Osteoblast (primary cell): ENCODE results near the gene HAVCR2. TPM values are rescaled to one million over a fixed set of nuclear protein-coding genes. Genes with fewer than 3 reads are reported as not detected.
A peak's percentile ranks its signal among the peaks of the same experiment; 100 is the strongest.

ENCODE experiments used
- DNase-seq: peaks from one replicate; pipeline ENCODE4 v3.0.0; 2011; ENCODE audit warnings: low spot score, mixed read lengths; ENCODE audit not compliant: insufficient read length; ENCODE audit errors: missing footprints
- H2AFZ ChIP-seq: 2 replicates; pipeline ENCODE4 v1.6.0; 2011; ENCODE audit warnings: mild to moderate bottlenecking, low read length
- H3K27ac ChIP-seq: 2 replicates; pipeline ENCODE4 v1.5.1; 2011; ENCODE audit warnings: mild to moderate bottlenecking, low read depth, low read length, moderate library complexity
- H3K27me3 ChIP-seq: 2 replicates; pipeline ENCODE4 v1.6.0; 2012; ENCODE audit warnings: mild to moderate bottlenecking, control low read depth, inconsistent platforms, low read length, moderate library complexity; ENCODE audit not compliant: insufficient read depth
- H3K36me3 ChIP-seq: 2 replicates; pipeline ENCODE4 v1.5.1; 2011; ENCODE audit warnings: mild to moderate bottlenecking, low read length, control low read depth, moderate library complexity; ENCODE audit not compliant: insufficient read depth
- H3K4me1 ChIP-seq: 2 replicates; pipeline ENCODE4 v1.5.1; 2011; ENCODE audit warnings: mild to moderate bottlenecking, low read length, control low read depth, moderate library complexity; ENCODE audit not compliant: insufficient read depth
- H3K4me2 ChIP-seq: 2 replicates; pipeline ENCODE4 v1.6.0; 2011; ENCODE audit warnings: mild to moderate bottlenecking, low read length; ENCODE audit not compliant: insufficient read depth
- H3K4me3 ChIP-seq: fragments of 200-600 bp; sonication (generic); 3 replicates; pipeline ENCODE4 v1.5.1; 2012; ENCODE audit warnings: mild to moderate bottlenecking, low read length, inconsistent platforms; ENCODE audit not compliant: insufficient read depth
- H3K79me2 ChIP-seq: 2 replicates; pipeline ENCODE4 v1.6.0; 2012; ENCODE audit warnings: mild to moderate bottlenecking, low read length, control low read depth, inconsistent platforms; ENCODE audit not compliant: insufficient read depth
- H3K9me3 ChIP-seq: 2 replicates; pipeline ENCODE4 v1.5.1; 2011; ENCODE audit warnings: low read depth, low read length, control low read depth
- H4K20me1 ChIP-seq: 2 replicates; pipeline ENCODE4 v1.6.0; 2012; ENCODE audit warnings: mild to moderate bottlenecking, low read length, control low read depth; ENCODE audit not compliant: insufficient read depth
- total RNA-seq: library from RNA; depleted of rRNA; stranded (reverse); fragments of >200 nt; gene quantifications from 2 replicates; pipeline ENCODE4 v1.2.3, GENCODE V29; 2012
- TF ChIP-seq, protein P1 (sequence below): IDR thresholded peaks from 2 replicates; pipeline ENCODE4 v1.5.1; 2011; ENCODE audit warnings: mild to moderate bottlenecking, low read depth, low read length, moderate library complexity; ENCODE audit errors: extremely low read depth

Gene HAVCR2
- 0.59 and 0.72 TPM in 2 replicates for total RNA-seq

DNA sequence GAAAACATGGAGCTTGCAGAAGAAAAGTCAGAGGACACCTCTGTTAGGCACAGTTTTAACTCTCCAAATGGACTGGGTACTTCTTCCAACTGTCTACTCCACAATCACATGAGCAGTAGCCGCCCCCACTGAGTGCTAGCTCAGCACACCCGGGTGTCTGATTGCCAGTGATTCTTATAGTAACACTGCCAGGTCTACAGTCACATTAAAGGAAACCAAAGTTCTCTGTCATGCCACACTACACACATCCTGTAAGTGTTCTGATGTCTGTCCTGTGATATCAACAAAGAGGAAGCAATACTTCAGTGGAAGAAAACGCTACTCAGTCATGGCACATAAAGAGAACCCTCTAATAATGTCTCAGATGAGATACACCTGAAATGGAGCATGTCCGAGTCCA is at the start of gene HAVCR2:
Gene HAVCR2 (minus strand): TSS at position 69 of the 400 bp plus-strand sequence. CDS start 61 bp downstream, at position 8.
- H3K9me3 ChIP-seq = no peaks in the 10 kb centered on the region
- TF ChIP-seq, protein P1, sequence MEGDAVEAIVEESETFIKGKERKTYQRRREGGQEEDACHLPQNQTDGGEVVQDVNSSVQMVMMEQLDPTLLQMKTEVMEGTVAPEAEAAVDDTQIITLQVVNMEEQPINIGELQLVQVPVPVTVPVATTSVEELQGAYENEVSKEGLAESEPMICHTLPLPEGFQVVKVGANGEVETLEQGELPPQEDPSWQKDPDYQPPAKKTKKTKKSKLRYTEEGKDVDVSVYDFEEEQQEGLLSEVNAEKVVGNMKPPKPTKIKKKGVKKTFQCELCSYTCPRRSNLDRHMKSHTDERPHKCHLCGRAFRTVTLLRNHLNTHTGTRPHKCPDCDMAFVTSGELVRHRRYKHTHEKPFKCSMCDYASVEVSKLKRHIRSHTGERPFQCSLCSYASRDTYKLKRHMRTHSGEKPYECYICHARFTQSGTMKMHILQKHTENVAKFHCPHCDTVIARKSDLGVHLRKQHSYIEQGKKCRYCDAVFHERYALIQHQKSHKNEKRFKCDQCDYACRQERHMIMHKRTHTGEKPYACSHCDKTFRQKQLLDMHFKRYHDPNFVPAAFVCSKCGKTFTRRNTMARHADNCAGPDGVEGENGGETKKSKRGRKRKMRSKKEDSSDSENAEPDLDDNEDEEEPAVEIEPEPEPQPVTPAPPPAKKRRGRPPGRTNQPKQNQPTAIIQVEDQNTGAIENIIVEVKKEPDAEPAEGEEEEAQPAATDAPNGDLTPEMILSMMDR = no peak
- H2AFZ ChIP-seq = peak within 1 kb of the TSS; percentile 22
- DNase-seq = no peak
- H3K36me3 ChIP-seq = no peaks in the 10 kb centered on the region
- H3K27me3 ChIP-seq = no peaks in the 10 kb centered on the region
- H3K27ac ChIP-seq = no peak within 1 kb of the TSS
- H3K4me3 ChIP-seq = no peak within 1 kb of the TSS
- no peak within 1 kb of the TSS for H3K4me2 ChIP-seq
- H3K79me2 ChIP-seq = no peaks in the 10 kb centered on the region
- no peaks in the 10 kb centered on the region for H4K20me1 ChIP-seq
- H3K4me1 ChIP-seq = no peaks in the 10 kb centered on the region

DNA sequence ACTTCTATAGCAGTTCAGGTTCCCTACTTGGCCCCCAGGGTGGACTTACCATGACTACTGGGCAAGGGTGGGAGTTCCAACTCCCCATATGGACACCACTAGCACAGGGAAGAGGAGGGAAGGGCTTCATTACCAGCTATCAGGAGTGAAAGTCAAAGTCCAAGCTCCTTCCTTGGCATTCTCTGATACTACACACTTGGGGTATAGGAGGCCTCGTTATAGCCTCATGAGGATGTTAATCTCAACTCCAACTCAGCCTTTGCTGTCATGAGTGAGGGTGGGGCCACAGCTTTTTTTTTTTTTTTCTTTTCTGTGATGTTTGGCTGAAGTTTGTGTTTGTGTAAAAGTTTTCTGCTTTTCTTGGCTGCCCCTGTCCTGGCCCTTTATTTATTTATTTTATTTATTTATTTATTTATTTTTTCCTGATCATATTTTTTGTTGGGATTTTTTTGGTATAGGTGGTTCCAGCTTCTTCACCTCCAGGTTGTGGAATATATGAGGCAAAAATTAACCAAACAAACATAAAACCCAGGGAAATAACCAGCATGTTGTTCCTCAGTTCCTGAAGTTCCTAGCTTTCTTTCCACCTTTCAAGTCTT is 48.5 kb upstream of the HAVCR2 start:
- no peak overlapping the region for H3K27ac ChIP-seq
- H4K20me1 ChIP-seq = no peaks in the 10 kb centered on the region
- H3K4me2 ChIP-seq = no peak overlapping the region
- H3K9me3 ChIP-seq = no peaks in the 10 kb centered on the region
- H2AFZ ChIP-seq = no peak overlapping the region
- DNase-seq = no peak
- H3K4me3 ChIP-seq = no peak overlapping the region
- peaks cover 21% of the 10 kb centered on the region for H3K27me3 ChIP-seq
- H3K79me2 ChIP-seq = no peaks in the 10 kb centered on the region
- H3K4me1 ChIP-seq = no peaks in the 10 kb centered on the region
- TF ChIP-seq, protein P1 = no peak
- H3K36me3 ChIP-seq = no peaks in the 10 kb centered on the region

DNA sequence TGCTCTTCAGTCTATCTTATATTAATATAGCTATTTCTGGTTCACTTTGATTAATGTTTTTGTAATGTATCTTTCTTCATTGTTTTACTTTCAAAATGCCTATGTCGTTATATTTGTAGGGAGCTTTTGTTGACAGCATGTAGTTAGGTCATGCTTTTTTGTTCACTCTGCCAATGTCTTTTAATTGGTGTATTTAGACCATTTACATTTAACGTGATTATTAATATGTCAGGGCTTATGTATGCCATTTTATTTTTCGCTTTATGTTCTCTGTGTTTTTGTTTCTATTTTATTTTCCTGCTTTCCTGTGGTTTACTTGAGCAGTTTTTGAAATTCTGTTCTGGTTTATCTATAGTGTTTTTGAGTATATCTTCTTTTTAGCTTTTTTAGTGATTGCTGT is 46.5 kb upstream of the HAVCR2 start:
- Histone ChIP-seq H4K20me1 (no peaks in the 10 kb centered on the region), H3K79me2 (no peaks in the 10 kb centered on the region), H3K9me3 (no peaks in the 10 kb centered on the region), H3K4me3 (no peak overlapping the region), H3K4me1 (no peaks in the 10 kb centered on the region), H3K4me2 (no peak overlapping the region), H3K27ac (no peak overlapping the region), H2AFZ (no peak overlapping the region), H3K36me3 (no peaks in the 10 kb centered on the region), H3K27me3 (peaks cover 17% of the 10 kb centered on the region)
- no peak for DNase-seq
- TF ChIP-seq, protein P1 = no peak

DNA sequence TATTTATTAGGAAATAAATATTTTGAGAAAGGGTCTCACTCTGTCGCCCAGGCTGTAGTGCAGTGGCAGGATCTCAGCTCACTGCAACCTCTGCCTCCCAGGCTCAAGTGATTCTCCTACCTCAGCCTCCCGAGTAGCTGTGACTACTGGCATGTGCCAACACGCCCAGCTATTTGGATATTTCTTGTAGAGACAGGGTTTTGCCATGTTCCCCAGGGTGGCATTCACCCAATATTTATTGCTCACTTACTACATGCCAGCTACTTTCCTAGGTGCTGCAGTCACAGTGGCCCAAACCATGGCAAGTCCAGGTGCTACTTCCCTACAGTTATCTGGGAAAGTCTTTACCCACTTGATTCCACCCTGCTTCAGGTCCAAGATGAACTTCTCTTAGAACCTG is 42.2 kb upstream of the HAVCR2 start:
- H3K4me1 ChIP-seq = no peaks in the 10 kb centered on the region
- no peaks in the 10 kb centered on the region for H3K9me3 ChIP-seq
- H3K4me2 ChIP-seq = no peak overlapping the region
- H3K79me2 ChIP-seq = no peaks in the 10 kb centered on the region
- H4K20me1 ChIP-seq = no peaks in the 10 kb centered on the region
- no peak overlapping the region for H3K27ac ChIP-seq
- H3K36me3 ChIP-seq = no peaks in the 10 kb centered on the region
- TF ChIP-seq, protein P1 = no peak
- peaks cover 6% of the 10 kb centered on the region for H3K27me3 ChIP-seq
- H2AFZ ChIP-seq = no peak overlapping the region
- H3K4me3 ChIP-seq = no peak overlapping the region
- no peak for DNase-seq
